GM18517 (cell line): Measurements from ENCODE around the gene CDRT15.
"Not testable (repeated sequence)": the region's sequence is repeated elsewhere in the genome, so short reads cannot be mapped to it uniquely, and the experiment has no call there.

ENCODE experiments used
- ATAC-seq: cut with Tn5 transposase; IDR thresholded peaks from one replicate; pipeline ENCODE4 v1.9.1; 2021; ENCODE audit warnings: mild to moderate bottlenecking, moderate library complexity; ENCODE audit not compliant: unreplicated experiment

Gene CDRT15

DNA sequence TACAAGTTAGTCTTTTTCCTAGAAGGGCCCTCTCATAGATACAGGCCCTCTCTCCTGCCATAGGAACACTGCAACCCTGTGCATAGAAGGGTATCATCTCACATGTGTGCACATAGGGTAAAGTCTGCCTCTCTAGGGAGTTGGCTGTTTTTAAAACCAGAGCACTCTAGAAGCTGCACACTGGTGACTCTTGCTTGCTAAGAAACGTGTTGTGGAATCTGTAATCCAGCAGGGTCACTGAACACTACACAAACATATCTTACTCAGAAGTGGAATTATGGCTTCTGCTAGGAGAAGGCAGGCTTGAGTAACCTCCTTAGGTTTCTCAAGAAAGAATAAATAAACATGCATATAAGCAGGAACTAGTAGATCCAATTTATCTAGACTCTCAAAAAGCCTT is 45.9 kb downstream of the CDRT15 start:
- not testable (repeated sequence) for ATAC-seq

DNA sequence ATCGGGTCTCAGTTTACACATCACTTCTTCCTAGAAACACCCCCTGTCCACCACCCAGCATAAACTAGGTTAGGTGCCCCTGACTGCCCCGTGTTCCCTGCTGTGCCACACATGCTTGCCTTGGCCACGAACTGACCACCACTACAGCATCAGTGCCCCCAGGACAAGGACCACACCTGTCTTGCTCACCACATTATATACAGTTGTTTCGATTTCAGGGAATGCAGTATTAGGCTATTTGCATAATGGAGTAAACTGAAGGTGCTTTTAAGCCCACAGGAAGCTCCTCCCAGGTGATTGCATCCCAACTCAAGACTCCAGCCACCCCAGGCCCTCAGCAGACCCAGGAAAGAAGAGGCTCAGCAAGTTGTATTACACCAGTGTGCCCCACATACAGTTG is 50.2 kb downstream of the CDRT15 start:
- ATAC-seq = not testable (repeated sequence)
